Liver (tissue), 9 donors: ENCODE results near the gene PDLIM1. TPM values are rescaled to one million over a fixed set of nuclear protein-coding genes. Genes with fewer than 3 reads are reported as not detected.
A peak's percentile ranks its signal among the peaks of the same experiment; 100 is the strongest.

Experiments used
- DNase-seq: peaks from one replicate; pipeline ENCODE4 v3.0.0-alpha.2; 2017; ENCODE audit warnings: low spot score
- H3K27ac ChIP-seq, 2 donors: one replicate each; pipeline ENCODE4 v1.7.0; 2013; ENCODE audit warnings: inconsistent platforms in 2 of 2, low read length in 2 of 2, control low read depth in 1 of 2, low read depth in 1 of 2, mild to moderate bottlenecking in 1 of 2
- H3K27me3 ChIP-seq, 4 donors: one replicate each; pipeline versions ENCODE4 v1.6.1 to v1.7.0; 2013; ENCODE audit warnings: low read length in 3 of 4, inconsistent platforms in 1 of 4, mild to moderate bottlenecking in 1 of 4, moderate library complexity in 1 of 4; ENCODE audit not compliant: control insufficient read depth in 4 of 4, insufficient read depth in 4 of 4
- H3K36me3 ChIP-seq, 4 donors: one replicate each; pipeline versions ENCODE4 v1.6.1 to v1.7.0; 2013; ENCODE audit warnings: low read length in 3 of 4, mild to moderate bottlenecking in 3 of 4, low read depth in 1 of 4, moderate library complexity in 1 of 4; ENCODE audit not compliant: control insufficient read depth in 4 of 4, insufficient read depth in 3 of 4
- H3K4me1 ChIP-seq, 4 donors: one replicate each; pipeline versions ENCODE4 v1.6.1 to v1.7.0; 2013; ENCODE audit warnings: low read length in 3 of 4, mild to moderate bottlenecking in 3 of 4, moderate library complexity in 1 of 4; ENCODE audit not compliant: control insufficient read depth in 4 of 4, insufficient read depth in 4 of 4
- H3K4me3 ChIP-seq, 3 donors: one replicate each; pipeline versions ENCODE4 v1.6.1 to v1.7.0; 2013; ENCODE audit warnings: low read length in 3 of 3, control low read depth in 1 of 3, low read depth in 1 of 3, mild to moderate bottlenecking in 1 of 3
- H3K9ac ChIP-seq, 2 donors: one replicate each; pipeline ENCODE4 v1.7.0; 2013; ENCODE audit warnings: low read length in 2 of 2, mild to moderate bottlenecking in 2 of 2, moderate library complexity in 2 of 2, control low read depth in 1 of 2, low read depth in 1 of 2
- H3K9me3 ChIP-seq, 4 donors: one replicate each; pipeline versions ENCODE4 v1.6.1 to v1.7.0; 2013; ENCODE audit warnings: low read length in 3 of 4; ENCODE audit not compliant: control insufficient read depth in 4 of 4
- EGR1 ChIP-seq, 2 donors: IDR thresholded peaks; 2 replicates each; pipeline ENCODE4 v1.6.1; 2016 to 2018; ENCODE audit warnings: antibody characterized with exemption in 2 of 2, low read depth in 2 of 2
- FOXA2 ChIP-seq: IDR thresholded peaks from 2 replicates; pipeline ENCODE4 v1.6.1; 2016; ENCODE audit warnings: antibody characterized with exemption
- HNF4A ChIP-seq, 2 donors: conservative IDR thresholded peaks; 2 replicates each; pipeline ENCODE4 v1.6.1; 2016; ENCODE audit warnings: antibody characterized with exemption in 2 of 2, mild to moderate bottlenecking in 2 of 2
- HNF4G ChIP-seq: IDR thresholded peaks from 2 replicates; pipeline ENCODE4 v1.6.1; 2016; ENCODE audit warnings: antibody characterized with exemption
- JUND ChIP-seq, 2 donors: IDR thresholded peaks; 2 replicates each; pipeline ENCODE4 v1.6.1; 2016; ENCODE audit warnings: antibody characterized with exemption in 2 of 2
- NR2F2 ChIP-seq: IDR thresholded peaks from 2 replicates; pipeline ENCODE4 v1.6.1; 2016; ENCODE audit warnings: antibody characterized with exemption
- RAD21 ChIP-seq, 2 donors: IDR thresholded peaks; 2 replicates each; pipeline ENCODE4 v1.6.1; 2016; ENCODE audit warnings: antibody characterized with exemption in 2 of 2, mild to moderate bottlenecking in 2 of 2
- RXRA ChIP-seq, 2 donors: IDR thresholded peaks; 2 replicates each; pipeline ENCODE4 v1.6.1; 2017 to 2018; ENCODE audit warnings: antibody characterized with exemption in 2 of 2, mild to moderate bottlenecking in 1 of 2
- SP1 ChIP-seq: IDR thresholded peaks from 2 replicates; pipeline ENCODE4 v1.6.1; 2018; ENCODE audit warnings: antibody characterized with exemption, mild to moderate bottlenecking
- TAF1 ChIP-seq: conservative IDR thresholded peaks from 2 replicates; pipeline ENCODE4 v1.6.1; 2016; ENCODE audit warnings: antibody characterized with exemption, mild to moderate bottlenecking
- YY1 ChIP-seq: IDR thresholded peaks from 2 replicates; pipeline ENCODE4 v1.6.1; 2016; ENCODE audit warnings: antibody characterized with exemption, mild to moderate bottlenecking
- WGBS: extraction: QIAGEN DNeasy Blood & Tissue Kit; methylation state at CpG from one replicate; pipeline ENCODE4 v1.1.7; 2013; 5-methylcytosine and 5-hydroxymethylcytosine counted together
- polyA plus RNA-seq, 2 donors: library from polyadenylated mRNA; stranded (reverse) in 1 of 2; unstranded in 1 of 2; fragments of 200-250 nt in 1 of 2; fragments of >200 nt in 1 of 2; fragmentation: Nextera tagmentation in 1 of 2; extraction: Ambion mirVana in 1 of 2; gene quantifications; one replicate each; pipeline versions ENCODE4 v1.2.1 to v1.2.3, GENCODE V29; 2013 to 2015
- total RNA-seq, 2 donors: library from RNA; depleted of rRNA; stranded (reverse); fragments of >200 nt; gene quantifications; one replicate each; pipeline ENCODE4 v1.2.3, GENCODE V29; 2014
- TF ChIP-seq, protein P1 (sequence below): IDR thresholded peaks from 2 replicates; pipeline ENCODE4 v1.6.1; 2016; ENCODE audit warnings: antibody characterized with exemption
- TF ChIP-seq, protein P2 (sequence below): fragments of 150-350 bp; IDR thresholded peaks from 2 replicates; pipeline ENCODE4 v1.5.1; 2017; ENCODE audit warnings: improper control_type of control experiment, low read depth, low read length; ENCODE audit not compliant: missing input control
- TF ChIP-seq, protein P3 (sequence below): IDR thresholded peaks from 2 replicates; pipeline ENCODE4 v1.6.1; 2016; ENCODE audit warnings: antibody characterized with exemption, mild to moderate bottlenecking
- donor health status: healthy.
- donor health status: healthy.
- donor health status: healthy.
- donor health status: healthy.
- donor health status: healthy.

The PDLIM1 gene
- total and polyA plus RNA-seq, 4 donors: 16.8 to 73.4 (median 44.5) TPM

DNA sequence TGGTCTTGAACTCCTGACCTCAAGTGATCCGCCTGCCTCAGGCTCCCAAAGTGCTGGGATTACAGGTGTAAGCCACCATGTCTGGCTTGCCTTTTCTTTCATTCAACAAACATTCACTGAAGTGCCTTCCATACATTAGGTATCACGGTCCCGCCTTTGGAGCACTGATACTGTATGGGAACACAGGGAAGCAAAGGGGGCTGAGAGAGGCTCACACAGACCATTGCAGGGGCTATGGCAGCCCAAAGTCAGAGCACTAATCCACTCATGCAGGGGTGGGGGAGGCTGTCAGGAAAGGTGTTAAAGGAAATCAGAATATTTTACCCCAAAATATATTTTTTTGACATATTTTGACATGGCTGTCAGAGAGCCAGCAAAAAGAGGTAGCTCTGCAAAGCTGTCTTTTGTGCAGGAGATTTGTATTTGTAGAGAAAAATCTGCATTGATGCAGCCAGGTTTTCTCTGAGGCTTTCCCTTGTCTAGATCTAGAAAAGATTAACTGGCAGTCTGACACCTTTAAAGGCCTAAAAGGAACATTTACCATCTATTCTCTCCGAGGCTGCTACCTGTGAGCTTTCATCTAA is 42.0 kb upstream of the PDLIM1 start:
- no peak overlapping the region for H3K9ac ChIP-seq
- H3K36me3 ChIP-seq: peaks cover 1 to 13% (median 5%) of the 10 kb centered on the region in 4 donors
- H3K4me3 ChIP-seq: no peak overlapping the region
- H3K4me1 ChIP-seq: peaks cover 0 to 18% (median 10%) of the 10 kb centered on the region in 4 donors
- DNase-seq: no peak
- TF ChIP-seq RXRA (IDR thresholded peaks at IDR 0.05) (no peak), NR2F2 (no peak)
- TF ChIP-seq, protein P1, sequence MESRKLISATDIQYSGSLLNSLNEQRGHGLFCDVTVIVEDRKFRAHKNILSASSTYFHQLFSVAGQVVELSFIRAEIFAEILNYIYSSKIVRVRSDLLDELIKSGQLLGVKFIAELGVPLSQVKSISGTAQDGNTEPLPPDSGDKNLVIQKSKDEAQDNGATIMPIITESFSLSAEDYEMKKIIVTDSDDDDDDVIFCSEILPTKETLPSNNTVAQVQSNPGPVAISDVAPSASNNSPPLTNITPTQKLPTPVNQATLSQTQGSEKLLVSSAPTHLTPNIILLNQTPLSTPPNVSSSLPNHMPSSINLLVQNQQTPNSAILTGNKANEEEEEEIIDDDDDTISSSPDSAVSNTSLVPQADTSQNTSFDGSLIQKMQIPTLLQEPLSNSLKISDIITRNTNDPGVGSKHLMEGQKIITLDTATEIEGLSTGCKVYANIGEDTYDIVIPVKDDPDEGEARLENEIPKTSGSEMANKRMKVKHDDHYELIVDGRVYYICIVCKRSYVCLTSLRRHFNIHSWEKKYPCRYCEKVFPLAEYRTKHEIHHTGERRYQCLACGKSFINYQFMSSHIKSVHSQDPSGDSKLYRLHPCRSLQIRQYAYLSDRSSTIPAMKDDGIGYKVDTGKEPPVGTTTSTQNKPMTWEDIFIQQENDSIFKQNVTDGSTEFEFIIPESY: no peak
- TF ChIP-seq, protein P2, sequence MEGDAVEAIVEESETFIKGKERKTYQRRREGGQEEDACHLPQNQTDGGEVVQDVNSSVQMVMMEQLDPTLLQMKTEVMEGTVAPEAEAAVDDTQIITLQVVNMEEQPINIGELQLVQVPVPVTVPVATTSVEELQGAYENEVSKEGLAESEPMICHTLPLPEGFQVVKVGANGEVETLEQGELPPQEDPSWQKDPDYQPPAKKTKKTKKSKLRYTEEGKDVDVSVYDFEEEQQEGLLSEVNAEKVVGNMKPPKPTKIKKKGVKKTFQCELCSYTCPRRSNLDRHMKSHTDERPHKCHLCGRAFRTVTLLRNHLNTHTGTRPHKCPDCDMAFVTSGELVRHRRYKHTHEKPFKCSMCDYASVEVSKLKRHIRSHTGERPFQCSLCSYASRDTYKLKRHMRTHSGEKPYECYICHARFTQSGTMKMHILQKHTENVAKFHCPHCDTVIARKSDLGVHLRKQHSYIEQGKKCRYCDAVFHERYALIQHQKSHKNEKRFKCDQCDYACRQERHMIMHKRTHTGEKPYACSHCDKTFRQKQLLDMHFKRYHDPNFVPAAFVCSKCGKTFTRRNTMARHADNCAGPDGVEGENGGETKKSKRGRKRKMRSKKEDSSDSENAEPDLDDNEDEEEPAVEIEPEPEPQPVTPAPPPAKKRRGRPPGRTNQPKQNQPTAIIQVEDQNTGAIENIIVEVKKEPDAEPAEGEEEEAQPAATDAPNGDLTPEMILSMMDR: no peak
- peak overlapping the region in 1 of 2 donors; percentile 21 for H3K27ac ChIP-seq
- H3K9me3 ChIP-seq: no peaks in the 10 kb centered on the region
- no peaks in the 10 kb centered on the region for H3K27me3 ChIP-seq
- 97% methylated on average over 4 of the region's 4 CpGs for WGBS

DNA sequence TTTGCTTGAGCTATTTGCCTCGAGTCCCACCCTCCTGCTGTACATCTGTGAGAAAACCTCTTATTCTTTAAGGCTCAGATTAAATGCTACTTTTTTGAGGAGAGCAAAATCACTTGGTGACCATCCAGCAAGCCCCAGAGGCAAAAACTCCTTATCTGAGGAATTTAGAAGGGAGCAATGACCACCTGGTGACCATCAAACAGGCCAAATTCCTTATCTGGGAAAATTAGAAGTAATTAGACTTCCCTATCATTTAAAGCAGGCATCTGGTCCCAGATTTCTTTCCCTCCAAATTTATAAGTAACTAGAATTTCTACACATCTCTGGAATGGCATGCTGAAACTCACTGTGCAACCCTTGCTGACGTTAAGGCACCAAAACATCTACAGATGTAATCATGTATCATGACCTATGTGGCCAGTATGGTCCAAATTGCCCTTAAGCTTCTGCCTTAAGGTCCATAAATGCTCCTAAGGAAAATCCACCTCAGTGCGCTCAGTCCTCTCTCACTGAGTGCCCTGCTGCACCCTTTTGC is 40.9 kb upstream of the PDLIM1 start:
- Histone ChIP-seq H3K4me3 (no peak overlapping the region), H3K4me1 (peaks cover 0 to 18% (median 10%) of the 10 kb centered on the region in 4 donors), H3K9me3 (no peaks in the 10 kb centered on the region), H3K27me3 (no peaks in the 10 kb centered on the region), H3K27ac (no peak overlapping the region), H3K36me3 (peaks cover 1 to 8% (median 5%) of the 10 kb centered on the region in 4 donors), H3K9ac (no peak overlapping the region)
- TF ChIP-seq RXRA (IDR thresholded peaks at IDR 0.05): peak; percentile 33 to 53
- no peak for TF ChIP-seq YY1
- TF ChIP-seq HNF4A (conservative IDR thresholded peaks at IDR 0.05): no peak
- DNase-seq: no peak
- WGBS: 86% methylated on average over 3 of the region's 3 CpGs

DNA sequence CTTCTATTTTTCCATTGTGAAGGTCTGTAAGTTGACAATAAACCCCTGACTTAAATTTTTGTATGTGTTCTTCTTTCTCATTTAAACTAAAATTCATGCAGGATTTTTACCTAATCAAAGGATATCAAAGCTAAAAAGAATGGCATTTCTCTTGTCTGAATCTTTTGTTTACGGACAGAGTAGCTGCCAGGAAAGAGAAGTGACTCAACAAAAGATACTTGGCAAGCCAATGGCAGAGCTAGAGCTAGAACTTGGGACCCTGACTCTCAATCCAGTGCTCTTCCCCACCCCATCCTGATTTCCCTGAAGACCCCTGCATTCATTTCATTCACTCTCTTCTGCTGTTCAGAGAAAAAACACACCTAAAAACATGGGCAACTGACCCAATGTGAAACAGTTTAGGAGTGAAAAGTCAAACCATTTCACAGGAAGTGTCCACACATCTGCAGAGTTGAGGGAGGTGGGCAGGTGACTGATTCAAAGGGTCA is 40.2 kb upstream of the PDLIM1 start:
- peaks cover 0 to 18% (median 10%) of the 10 kb centered on the region in 4 donors for H3K4me1 ChIP-seq
- no peaks in the 10 kb centered on the region for H3K27me3 ChIP-seq
- H3K9ac ChIP-seq: no peak overlapping the region
- DNase-seq: no peak
- H3K9me3 ChIP-seq: no peaks in the 10 kb centered on the region
- WGBS: 66% methylated on average over 1 of the region's 1 CpG
- H3K27ac ChIP-seq: peak overlapping the region in 1 of 2 donors; percentile 10
- no peak overlapping the region for H3K4me3 ChIP-seq
- H3K36me3 ChIP-seq: peaks cover 1 to 8% (median 2%) of the 10 kb centered on the region in 4 donors
- TF ChIP-seq TAF1 (no peak), NR2F2 (no peak), JUND (IDR thresholded peaks at IDR 0.05) (no peak), FOXA2 (no peak), YY1 (no peak), RAD21 (IDR thresholded peaks at IDR 0.05) (no peak), HNF4A (conservative IDR thresholded peaks at IDR 0.05) (no peak), HNF4G (no peak), SP1 (no peak), EGR1 (IDR thresholded peaks at IDR 0.05; ENCODE audit: low read depth in 2 of 2) (no peak)
- TF ChIP-seq, protein P3, sequence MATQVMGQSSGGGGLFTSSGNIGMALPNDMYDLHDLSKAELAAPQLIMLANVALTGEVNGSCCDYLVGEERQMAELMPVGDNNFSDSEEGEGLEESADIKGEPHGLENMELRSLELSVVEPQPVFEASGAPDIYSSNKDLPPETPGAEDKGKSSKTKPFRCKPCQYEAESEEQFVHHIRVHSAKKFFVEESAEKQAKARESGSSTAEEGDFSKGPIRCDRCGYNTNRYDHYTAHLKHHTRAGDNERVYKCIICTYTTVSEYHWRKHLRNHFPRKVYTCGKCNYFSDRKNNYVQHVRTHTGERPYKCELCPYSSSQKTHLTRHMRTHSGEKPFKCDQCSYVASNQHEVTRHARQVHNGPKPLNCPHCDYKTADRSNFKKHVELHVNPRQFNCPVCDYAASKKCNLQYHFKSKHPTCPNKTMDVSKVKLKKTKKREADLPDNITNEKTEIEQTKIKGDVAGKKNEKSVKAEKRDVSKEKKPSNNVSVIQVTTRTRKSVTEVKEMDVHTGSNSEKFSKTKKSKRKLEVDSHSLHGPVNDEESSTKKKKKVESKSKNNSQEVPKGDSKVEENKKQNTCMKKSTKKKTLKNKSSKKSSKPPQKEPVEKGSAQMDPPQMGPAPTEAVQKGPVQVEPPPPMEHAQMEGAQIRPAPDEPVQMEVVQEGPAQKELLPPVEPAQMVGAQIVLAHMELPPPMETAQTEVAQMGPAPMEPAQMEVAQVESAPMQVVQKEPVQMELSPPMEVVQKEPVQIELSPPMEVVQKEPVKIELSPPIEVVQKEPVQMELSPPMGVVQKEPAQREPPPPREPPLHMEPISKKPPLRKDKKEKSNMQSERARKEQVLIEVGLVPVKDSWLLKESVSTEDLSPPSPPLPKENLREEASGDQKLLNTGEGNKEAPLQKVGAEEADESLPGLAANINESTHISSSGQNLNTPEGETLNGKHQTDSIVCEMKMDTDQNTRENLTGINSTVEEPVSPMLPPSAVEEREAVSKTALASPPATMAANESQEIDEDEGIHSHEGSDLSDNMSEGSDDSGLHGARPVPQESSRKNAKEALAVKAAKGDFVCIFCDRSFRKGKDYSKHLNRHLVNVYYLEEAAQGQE: no peak
- TF ChIP-seq, protein P1: no peak
- TF ChIP-seq, protein P2: no peak
